ELR (cell line): ENCODE data around the gene PTPRU.

ENCODE experiments used
- DNase-seq: peaks from one replicate; pipeline ENCODE4 v3.0.0-alpha.2; 2015; ENCODE audit warnings: low read depth

PTPRU gene

DNA sequence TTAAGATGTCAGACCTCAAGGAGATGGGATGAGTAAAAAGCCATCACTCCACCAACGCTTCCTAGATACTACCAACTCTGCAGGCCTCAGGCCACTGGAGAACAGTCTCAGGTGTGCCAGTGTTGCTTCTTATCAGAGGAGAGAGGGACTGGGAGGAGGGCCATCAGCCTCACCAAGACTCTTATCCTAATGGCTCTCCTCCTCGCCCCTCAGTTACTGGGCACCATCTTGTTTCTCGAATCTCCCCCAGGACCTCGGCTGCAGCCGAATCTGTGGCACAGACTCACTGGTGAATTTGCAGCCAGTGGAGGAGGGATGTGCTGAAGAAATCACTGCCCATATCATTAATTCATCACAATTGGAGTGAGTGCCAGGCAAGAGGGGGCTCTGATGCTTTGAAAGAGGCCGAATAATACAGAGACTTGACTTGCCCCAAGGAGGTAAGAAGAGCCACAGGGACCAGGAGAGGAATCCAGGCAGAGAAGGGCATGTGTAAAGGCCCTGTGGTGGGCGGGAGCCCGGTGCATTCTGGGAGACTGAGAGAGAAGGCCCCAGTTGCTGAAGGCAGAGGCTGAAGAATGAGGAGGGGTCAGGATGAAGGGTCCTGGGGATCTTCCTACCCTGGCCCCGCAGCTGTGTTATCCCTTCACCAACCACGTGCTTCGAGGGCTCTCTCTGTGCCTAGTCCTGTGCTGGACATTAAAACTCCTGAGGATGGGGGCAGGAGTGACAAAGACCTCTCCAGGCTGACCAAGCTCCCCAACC lies 129.8 kb downstream of the PTPRU start:
- DNase-seq: no peak

DNA sequence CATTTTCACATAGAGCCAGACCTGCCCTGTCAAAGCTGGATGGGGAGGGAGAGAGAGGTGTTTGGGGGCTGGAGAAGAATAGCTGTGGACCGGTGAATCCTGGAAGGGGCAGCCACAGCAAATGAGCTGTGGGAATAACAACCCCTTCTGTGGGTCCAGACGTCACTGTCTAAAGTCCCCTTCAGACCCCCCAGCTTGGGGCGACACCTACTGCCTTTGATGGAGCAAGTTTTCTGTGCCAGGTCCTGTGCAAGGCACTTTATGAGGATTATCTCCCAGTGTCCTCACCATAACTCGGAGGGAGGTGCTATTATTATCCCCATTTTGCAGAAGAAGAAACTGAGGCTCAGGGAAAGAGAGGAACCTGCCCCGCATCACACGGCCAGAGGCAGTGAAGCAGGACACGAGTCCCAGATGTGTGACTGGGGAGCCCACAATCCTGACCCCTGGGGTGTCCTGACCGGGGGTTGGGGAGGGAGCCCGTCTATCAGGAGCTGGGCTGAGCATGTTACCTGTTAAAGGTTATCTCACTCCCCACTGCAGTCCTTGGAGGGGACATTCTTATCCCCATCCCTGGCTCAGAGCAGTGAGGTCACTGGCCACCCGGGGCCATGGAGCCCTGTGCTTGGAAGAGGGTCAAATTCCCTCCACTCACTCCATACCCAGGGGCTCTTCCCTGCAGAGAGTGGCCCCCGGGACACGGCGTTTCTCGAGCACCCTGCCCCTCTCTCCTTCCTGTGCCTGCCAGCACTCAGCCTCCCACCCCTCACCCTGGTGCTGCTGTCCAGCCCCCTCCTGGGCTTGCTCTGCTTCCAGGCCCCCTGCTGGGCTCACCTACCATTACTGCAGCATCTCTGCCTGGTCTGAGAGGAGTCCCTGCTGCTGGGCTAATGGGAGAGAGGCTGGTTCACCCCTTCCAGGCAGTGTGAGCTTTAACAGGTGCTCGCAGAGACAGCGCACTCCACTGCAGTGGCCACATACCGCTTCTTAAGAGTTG lies 132.9 kb downstream of the PTPRU start:
- DNase-seq: no peak

DNA sequence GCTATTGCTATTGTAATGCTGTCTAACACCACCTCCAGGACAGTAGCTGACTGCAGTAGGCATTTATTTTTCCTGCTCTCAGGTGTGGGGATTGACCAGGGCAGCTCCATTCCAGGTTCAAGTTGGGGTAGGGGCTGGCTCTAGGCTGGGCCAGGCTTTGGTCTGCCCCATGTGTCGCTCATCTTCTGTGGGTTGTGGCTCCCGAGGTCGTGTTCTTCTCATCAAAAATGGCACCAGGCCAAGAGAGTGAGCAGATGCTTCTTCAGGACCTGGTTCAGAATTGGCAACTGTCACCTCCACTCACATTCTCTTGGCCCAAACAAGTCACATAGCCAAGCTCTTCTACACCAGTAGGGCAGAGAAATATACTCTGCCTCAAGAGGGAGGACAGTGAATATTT lies 133.7 kb downstream of the PTPRU start:
- DNase-seq: no peak

DNA sequence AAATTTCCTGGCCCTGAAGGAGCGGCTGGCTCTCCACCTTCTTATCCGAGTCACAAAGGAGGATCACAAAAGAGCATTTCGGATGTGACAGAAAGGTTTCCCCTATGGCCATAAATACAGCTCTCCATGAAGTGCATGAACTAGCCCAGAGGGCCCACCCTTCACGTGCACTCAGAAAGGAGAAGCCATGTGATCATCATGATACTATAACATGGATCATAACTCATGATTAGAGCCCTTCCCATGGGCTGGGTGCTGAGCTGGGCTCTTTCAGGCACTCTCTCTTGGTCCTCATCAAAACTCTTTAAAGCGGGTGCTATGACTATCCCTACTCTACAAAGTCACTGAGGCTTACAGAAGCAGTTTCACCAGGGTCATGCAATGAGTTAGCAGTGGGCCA lies 135.0 kb downstream of the PTPRU start:
- DNase-seq: no peak

DNA sequence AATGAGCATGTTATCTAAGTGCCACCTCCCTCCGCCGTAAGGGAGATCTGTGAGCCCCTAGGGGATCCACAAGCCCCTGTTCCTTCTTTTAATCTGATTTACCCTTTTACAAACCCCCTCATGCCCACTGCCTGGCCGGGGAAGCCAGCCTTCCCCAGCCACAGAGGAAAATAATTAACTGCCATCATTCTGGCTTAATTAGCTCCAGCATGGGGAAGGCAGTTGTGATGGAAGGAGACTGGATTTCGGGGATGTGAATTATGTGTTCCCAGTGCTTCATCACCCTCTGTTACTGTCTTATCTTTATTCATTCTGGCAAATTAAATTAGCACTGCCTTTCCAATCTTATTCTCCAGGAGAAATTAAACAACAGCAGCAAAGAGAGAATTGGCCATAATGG lies 135.8 kb downstream of the PTPRU start:
- DNase-seq: no peak
